ENCODE results near the gene AGPS. TPM values are rescaled to one million over a fixed set of nuclear protein-coding genes. Genes with fewer than 3 reads are reported as not detected.
A peak's percentile ranks its signal among the peaks of the same experiment; 100 is the strongest.

AGPS gene
- total RNA-seq, 4 donors from 2014 or later: 23.1 to 38.8 (median 24.7) TPM

GRCh38 chr2:177385151-177385550 is 7.4 kb upstream of the AGPS start:
- DNase-seq: no peak
- H3K4me1 ChIP-seq: no peaks in the 10 kb centered on the region
- no peaks in the 10 kb centered on the region for H3K36me3 ChIP-seq
- intact Hi-C loops (cut with DNase I): no loop called here
- no peak overlapping the region for H3K27ac ChIP-seq
- 92 to 93% methylated on average over 2 of the region's 2 CpGs for WGBS, 2 donors
- no peaks in the 10 kb centered on the region for H3K9me3 ChIP-seq
- no peaks in the 10 kb centered on the region for H3K27me3 ChIP-seq
- TF ChIP-seq POLR2A (IDR thresholded peaks at IDR 0.05) (no peak), CTCF (IDR thresholded peaks at IDR 0.05) (no peak)
- H3K4me3 ChIP-seq (replicated peaks in 1 of 3): no peak overlapping the region

DNA sequence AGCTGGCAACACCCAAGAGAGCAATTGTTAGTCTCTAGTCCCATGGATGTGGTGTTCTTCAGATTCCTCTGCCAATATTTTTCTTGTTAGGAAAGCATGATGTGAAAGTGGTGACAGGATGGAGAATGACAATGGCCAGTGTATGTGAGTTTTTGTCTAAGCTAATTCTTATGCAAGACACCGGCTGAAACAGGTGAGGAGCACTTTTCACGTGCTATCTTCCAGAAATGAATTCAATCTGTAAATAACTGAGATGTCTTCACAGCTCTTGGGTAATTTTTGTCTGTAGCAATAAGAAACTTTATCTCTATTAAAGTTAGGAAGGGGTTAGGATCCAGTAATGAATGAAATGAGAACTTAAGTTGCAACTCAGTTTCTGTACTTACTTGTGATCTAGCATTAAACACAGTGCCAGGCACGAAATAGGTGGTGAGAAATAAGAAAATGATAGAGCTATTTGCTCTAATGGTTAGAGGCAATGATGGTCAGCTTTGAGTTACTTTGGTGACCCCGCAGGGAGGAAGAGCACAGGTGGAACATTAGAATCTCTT is 676 bp upstream of the AGPS start:
- H3K36me3 ChIP-seq: no peaks in the 10 kb centered on the region
- intact Hi-C loops (cut with DNase I): no loop called here
- DNase-seq: no peak
- no peak for TF ChIP-seq CTCF (IDR thresholded peaks at IDR 0.05)
- TF ChIP-seq POLR2A (IDR thresholded peaks at IDR 0.05): no peak
- peaks cover 10 to 13% of the 10 kb centered on the region in 2 donors for H3K4me1 ChIP-seq
- peak overlapping the region in 2 of 3 donors; percentile 68 to 86 for H3K4me3 ChIP-seq (replicated peaks in 1 of 3)
- 65 to 72% methylated on average over 4 of the region's 4 CpGs for WGBS, 2 donors
- H3K27me3 ChIP-seq: no peaks in the 10 kb centered on the region
- peak overlapping the region in 2 of 3 donors; percentile 51 to 80 for H3K27ac ChIP-seq
- H3K9me3 ChIP-seq: no peaks in the 10 kb centered on the region

DNA sequence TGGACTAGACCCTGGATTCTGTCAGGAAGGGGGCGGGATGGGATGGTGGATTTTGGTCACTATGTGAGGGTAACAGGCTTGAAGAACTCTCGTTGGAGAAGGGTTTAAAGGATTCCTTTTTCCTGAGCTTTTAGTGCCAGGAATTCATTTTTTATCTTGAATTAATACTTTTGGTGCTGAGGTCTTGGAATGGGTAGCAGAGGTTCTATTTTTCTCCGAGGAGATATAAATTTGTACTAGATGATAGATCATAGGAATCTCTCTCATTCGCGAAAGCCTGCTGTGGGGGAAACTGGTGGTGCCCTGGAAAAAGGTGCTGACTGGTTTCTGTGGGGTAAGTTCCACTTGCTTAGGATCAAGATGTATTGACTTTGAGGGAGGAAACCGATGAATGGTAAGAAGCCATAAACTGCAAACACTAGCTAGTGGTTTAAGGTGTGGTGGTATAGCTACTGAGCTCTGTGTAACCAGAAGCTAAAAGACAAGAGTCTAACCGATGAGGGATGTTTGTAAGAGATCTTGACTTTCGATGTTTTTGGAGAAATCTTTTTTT is 706 bp downstream of the AGPS start:
- no peak for DNase-seq
- Histone ChIP-seq H3K4me1 (peaks cover 10 to 13% of the 10 kb centered on the region in 2 donors), H3K27me3 (no peaks in the 10 kb centered on the region), H3K27ac (peak overlapping the region in 2 of 3 donors; percentile 51 to 80), H3K4me3 (replicated peaks in 1 of 3) (peak overlapping the region; percentile 68 to 87 (median 86)), H3K9me3 (no peaks in the 10 kb centered on the region), H3K36me3 (no peaks in the 10 kb centered on the region)
- TF ChIP-seq POLR2A (IDR thresholded peaks at IDR 0.05): no peak
- no peak for TF ChIP-seq CTCF (IDR thresholded peaks at IDR 0.05)
- WGBS, 2 donors: 22 to 27% methylated on average over 8 of the region's 8 CpGs
- intact Hi-C loops (cut with DNase I): no loop called here

GRCh38 chr2:177393824-177394593 is 1.4 kb downstream of the AGPS start:
- TF ChIP-seq CTCF (IDR thresholded peaks at IDR 0.05): no peak
- Histone ChIP-seq H3K9me3 (no peaks in the 10 kb centered on the region), H3K27me3 (no peaks in the 10 kb centered on the region), H3K36me3 (no peaks in the 10 kb centered on the region), H3K4me3 (replicated peaks in 1 of 3) (peak overlapping the region in 1 of 3 donors; percentile 68), H3K27ac (no peak overlapping the region), H3K4me1 (peaks cover 10 to 13% of the 10 kb centered on the region in 2 donors)
- no peak for DNase-seq
- intact Hi-C loops (cut with DNase I): no loop called here
- 83 to 86% methylated on average over 8 of the region's 8 CpGs for WGBS, 2 donors

DNA sequence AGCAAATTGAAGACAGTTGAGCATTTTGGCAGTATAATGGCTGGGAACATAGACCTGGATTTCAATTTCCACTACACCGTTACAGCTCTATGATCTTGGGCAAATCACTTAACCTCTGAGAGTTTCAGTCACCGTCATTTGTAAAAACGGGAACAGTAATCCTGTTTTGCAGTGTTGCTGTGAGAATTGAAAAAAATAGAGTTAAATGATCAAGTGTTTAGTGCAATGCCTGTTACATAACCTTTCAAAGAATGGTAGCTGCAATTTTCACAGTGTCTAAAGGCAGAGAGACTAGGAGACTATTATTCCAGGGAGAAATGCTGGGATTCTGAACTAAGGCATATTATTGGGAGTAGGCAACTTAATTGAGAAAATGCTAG is 2.0 kb downstream of the AGPS start:
- no peaks in the 10 kb centered on the region for H3K36me3 ChIP-seq
- no peak for DNase-seq
- H3K27ac ChIP-seq: no peak overlapping the region
- TF ChIP-seq CTCF (IDR thresholded peaks at IDR 0.05) (no peak), POLR2A (IDR thresholded peaks at IDR 0.05) (no peak)
- H3K4me1 ChIP-seq: peaks cover 10 to 13% of the 10 kb centered on the region in 2 donors
- intact Hi-C loops (cut with DNase I): no loop called here
- no peak overlapping the region for H3K4me3 ChIP-seq (replicated peaks in 1 of 3)
- no peaks in the 10 kb centered on the region for H3K9me3 ChIP-seq
- WGBS, 2 donors: 62 to 77% methylated on average over 3 of the region's 3 CpGs
- H3K27me3 ChIP-seq: no peaks in the 10 kb centered on the region
